CD4-positive, alpha-beta T cell treated with Interferon gamma for 1 hour (primary cell): Measurements from ENCODE around the gene SEC11A.
A peak's percentile ranks its signal among the peaks of the same experiment; 100 is the strongest.
"Not testable (repeated sequence)": the region's sequence is repeated elsewhere in the genome, so short reads cannot be mapped to it uniquely, and the experiment has no call there.

ENCODE experiments used
- DNase-seq: peaks from one replicate; pipeline ENCODE4 v3.0.0-alpha.2; 2020

Gene SEC11A

GRCh38 chr15:84716036-84716732, at the start of gene SEC11A:
Gene SEC11A, minus strand, starts transcription at chr15:84716139. Its CDS starts 64 bp downstream, at chr15:84716075.
- DNase-seq = peak; percentile 93

GRCh38 chr15:84765675-84766074, 49.7 kb upstream of the SEC11A start:
- no peak for DNase-seq

- no peak for DNase-seq
These were observed 49.0 kb upstream of the SEC11A start for GRCh38 chr15:84764989-84765388.

- DNase-seq = no peak
These were observed 48.6 kb upstream of the SEC11A start for GRCh38 chr15:84764585-84764984.

GRCh38 chr15:84762840-84763572, 47.1 kb upstream of the SEC11A start:
- DNase-seq = no peak

GRCh38 chr15:84761607-84762131, 45.7 kb upstream of the SEC11A start:
- DNase-seq = no peak

- DNase-seq = no peak
These were observed 44.3 kb upstream of the SEC11A start for GRCh38 chr15:84760219-84760618.

GRCh38 chr15:84759018-84759417, 43.1 kb upstream of the SEC11A start:
- DNase-seq = no peak

GRCh38 chr15:84755736-84756527, 40.0 kb upstream of the SEC11A start:
- DNase-seq = no peak

- not testable (repeated sequence) for DNase-seq
These were observed 39.0 kb upstream of the SEC11A start for GRCh38 chr15:84754889-84755288.

GRCh38 chr15:84752700-84753099, 36.8 kb upstream of the SEC11A start:
- DNase-seq = no peak

GRCh38 chr15:84752195-84752594, 36.3 kb upstream of the SEC11A start:
- no peak for DNase-seq

- DNase-seq = not testable (repeated sequence)
These were observed 35.8 kb upstream of the SEC11A start for GRCh38 chr15:84751721-84752120.

GRCh38 chr15:84750583-84751092, 34.7 kb upstream of the SEC11A start:
- peak; percentile 13 for DNase-seq

- DNase-seq = peak; percentile 47
These were observed 33.4 kb upstream of the SEC11A start for GRCh38 chr15:84749111-84749991.

GRCh38 chr15:84748274-84749110, 32.6 kb upstream of the SEC11A start, which contains the start of gene ZNF592:
Gene ZNF592, plus strand, starts transcription at chr15:84748592. Its CDS starts 34,084 bp downstream, at chr15:84782676.
- peak; percentile 83 for DNase-seq

- peak; percentile 78 for DNase-seq
These were observed 31.7 kb upstream of the SEC11A start for GRCh38 chr15:84747416-84748273.

- no peak for DNase-seq
These were observed 25.2 kb upstream of the SEC11A start for GRCh38 chr15:84741121-84741520.

- DNase-seq = no peak
These were observed 24.8 kb upstream of the SEC11A start for GRCh38 chr15:84740691-84741090.

- DNase-seq = no peak
These were observed 21.1 kb upstream of the SEC11A start for GRCh38 chr15:84737005-84737404.
